ENCODE data around the gene CSPG4. TPM values are rescaled to one million over a fixed set of nuclear protein-coding genes. Genes with fewer than 3 reads are reported as not detected.

Gene CSPG4
- total and polyA plus RNA-seq, 10 of the 15 experiments (the other 5 are each of a cell fraction or from before 2014, with no cell fraction given), result 0.02 to 2.2 (median 0.76) TPM

DNA sequence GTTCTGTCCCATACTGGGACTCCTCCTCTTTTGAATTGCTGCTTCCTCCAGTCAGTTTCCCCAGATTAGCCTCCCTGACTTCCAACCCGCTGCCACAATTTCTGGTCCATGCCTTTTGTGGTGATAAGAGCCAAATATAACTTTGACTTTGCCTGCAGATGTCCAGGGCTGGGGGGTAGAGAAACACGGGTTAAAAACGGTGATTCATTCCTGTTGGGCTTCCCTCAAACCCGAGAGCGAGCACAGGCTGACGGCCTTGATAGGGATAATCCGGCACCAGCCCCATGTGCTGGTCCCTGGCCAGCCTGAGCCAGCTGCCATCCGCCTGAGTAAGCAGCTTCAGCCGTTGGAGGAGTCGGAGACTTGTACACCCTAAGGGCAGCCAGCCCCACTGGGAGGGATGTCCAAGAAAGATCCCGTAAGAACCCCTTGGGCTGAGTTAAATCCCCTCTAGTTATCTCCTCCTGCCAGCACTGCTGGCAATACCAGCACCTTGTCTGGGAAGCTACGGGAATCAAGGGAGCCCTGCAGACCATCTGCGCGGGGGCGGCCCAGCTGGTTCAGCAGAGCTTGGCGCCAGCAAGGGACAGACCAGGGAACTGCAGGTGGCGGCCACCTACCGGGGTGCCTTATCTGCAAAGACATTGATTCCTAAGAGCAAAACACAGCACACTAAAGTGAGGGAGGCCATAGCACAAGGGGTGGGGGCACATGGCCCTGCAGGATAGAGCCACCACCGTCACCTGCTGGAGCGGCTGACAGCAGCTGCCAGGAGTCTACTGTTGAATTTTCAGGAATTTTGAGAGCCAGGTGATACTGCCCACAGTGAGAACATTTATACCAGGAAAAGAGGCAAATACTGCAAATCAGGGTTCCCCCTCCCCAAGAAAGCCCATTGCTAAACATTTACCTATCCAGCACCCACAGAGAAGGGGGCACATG lies 18.1 kb downstream of the CSPG4 start (continued):
- TF ChIP-seq STAT3 (IDR thresholded peaks at IDR 0.05; ENCODE audit: low read depth, low read length) (no peak), KDM1A (IDR thresholded peaks at IDR 0.05; ENCODE audit: borderline replicate concordance) (no peak), EGR1 (IDR thresholded peaks at IDR 0.05; ENCODE audit: borderline replicate concordance in 1 of 2, low read depth in 2 of 2, low read length in 2 of 2) (peak; percentile 35 to 96), SIX5 (IDR thresholded peaks at IDR 0.05; ENCODE audit: low read depth, low read length, severe bottlenecking) (no peak), TCF12 (IDR thresholded peaks at IDR 0.05; ENCODE audit: low read depth, low read length) (0 out of 2 replicates have a peak, but pooled peaks have one; percentile 37), ZNF274 (IDR thresholded peaks at IDR 0.05; ENCODE audit: insufficient read depth, insufficient read length) (no peak)
- TF ChIP-seq, protein P1, sequence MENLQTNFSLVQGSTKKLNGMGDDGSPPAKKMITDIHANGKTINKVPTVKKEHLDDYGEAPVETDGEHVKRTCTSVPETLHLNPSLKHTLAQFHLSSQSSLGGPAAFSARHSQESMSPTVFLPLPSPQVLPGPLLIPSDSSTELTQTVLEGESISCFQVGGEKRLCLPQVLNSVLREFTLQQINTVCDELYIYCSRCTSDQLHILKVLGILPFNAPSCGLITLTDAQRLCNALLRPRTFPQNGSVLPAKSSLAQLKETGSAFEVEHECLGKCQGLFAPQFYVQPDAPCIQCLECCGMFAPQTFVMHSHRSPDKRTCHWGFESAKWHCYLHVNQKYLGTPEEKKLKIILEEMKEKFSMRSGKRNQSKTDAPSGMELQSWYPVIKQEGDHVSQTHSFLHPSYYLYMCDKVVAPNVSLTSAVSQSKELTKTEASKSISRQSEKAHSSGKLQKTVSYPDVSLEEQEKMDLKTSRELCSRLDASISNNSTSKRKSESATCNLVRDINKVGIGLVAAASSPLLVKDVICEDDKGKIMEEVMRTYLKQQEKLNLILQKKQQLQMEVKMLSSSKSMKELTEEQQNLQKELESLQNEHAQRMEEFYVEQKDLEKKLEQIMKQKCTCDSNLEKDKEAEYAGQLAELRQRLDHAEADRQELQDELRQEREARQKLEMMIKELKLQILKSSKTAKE (IDR thresholded peaks at IDR 0.05; ENCODE audit: low read depth, poor library complexity, severe bottlenecking), result no peak
- TF ChIP-seq, protein P2, sequence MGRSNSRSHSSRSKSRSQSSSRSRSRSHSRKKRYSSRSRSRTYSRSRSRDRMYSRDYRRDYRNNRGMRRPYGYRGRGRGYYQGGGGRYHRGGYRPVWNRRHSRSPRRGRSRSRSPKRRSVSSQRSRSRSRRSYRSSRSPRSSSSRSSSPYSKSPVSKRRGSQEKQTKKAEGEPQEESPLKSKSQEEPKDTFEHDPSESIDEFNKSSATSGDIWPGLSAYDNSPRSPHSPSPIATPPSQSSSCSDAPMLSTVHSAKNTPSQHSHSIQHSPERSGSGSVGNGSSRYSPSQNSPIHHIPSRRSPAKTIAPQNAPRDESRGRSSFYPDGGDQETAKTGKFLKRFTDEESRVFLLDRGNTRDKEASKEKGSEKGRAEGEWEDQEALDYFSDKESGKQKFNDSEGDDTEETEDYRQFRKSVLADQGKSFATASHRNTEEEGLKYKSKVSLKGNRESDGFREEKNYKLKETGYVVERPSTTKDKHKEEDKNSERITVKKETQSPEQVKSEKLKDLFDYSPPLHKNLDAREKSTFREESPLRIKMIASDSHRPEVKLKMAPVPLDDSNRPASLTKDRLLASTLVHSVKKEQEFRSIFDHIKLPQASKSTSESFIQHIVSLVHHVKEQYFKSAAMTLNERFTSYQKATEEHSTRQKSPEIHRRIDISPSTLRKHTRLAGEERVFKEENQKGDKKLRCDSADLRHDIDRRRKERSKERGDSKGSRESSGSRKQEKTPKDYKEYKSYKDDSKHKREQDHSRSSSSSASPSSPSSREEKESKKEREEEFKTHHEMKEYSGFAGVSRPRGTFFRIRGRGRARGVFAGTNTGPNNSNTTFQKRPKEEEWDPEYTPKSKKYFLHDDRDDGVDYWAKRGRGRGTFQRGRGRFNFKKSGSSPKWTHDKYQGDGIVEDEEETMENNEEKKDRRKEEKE (IDR thresholded peaks at IDR 0.05), result no peak
